DMS114 treated with DMSO at 0.1 percent for 48 hours (cell line): ENCODE measurements around the gene PACS1.
"Not testable (repeated sequence)": the region's sequence is repeated elsewhere in the genome, so short reads cannot be mapped to it uniquely, and the experiment has no call there.

Experiments
- DNase-seq: peaks from one replicate; lab custom pipeline; 2025; ENCODE audit not compliant: unreplicated experiment; lab: John Stamatoyannopoulos, UW

PACS1 gene

DNA sequence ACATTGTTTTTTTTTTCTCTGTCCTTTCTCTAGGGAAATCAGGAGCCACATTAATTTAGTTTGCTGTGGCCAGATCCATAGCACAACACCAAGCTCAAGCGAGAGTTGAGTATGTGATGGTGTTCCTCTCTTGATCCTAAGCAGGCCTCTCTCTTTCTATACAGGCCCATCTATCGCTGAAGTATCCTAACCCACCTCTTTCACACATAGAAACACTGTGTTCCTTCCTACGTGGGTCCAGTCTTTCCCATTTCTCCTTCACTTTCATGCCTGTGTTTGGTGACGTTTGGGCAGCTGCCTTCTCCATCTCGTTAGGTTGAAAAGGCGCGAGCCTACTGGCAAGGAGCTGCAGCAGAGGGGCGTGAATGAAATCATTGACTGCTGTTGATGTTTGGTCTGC, 2.4 kb downstream of the PACS1 start:
- DNase-seq, result no peak

DNA sequence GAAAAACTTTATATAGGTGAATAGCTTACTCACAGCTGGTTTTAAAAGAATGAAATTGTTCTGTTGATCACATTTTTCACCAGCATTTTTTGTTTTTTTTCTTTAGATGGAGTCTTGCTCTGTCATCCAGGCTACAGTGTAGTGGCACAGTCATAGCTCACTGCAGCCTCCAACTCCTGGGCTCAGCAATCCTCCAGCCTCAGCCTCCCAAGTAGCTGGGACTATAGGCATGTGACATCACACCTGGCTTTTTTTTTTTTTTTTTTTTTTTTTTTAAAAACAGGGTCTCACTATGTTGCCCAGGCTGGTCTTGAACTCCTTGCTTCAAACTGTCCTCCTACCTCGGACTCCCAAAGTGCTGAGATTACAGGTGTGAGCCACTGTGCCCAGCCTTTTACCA, 3.6 kb downstream of the PACS1 start:
- DNase-seq, result no peak

DNA sequence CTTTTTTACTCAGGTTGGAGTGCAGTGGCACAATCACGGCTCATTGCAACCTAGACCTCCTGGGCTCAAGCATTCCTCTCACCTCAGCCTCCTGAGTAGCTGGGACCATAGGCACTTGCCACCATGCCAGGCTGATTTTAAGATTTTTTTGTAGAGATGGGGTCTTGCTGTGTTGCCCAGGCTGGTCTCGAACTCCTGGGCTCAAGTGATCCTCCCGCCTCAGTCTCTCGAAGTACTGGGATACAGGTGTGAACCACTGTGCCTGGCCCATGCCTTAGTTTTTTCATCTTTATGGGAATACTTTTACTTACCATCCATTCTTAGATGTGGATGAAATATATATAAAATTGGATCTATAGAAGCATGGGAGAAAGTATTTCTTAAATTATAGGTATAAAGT, 5.2 kb downstream of the PACS1 start:
- DNase-seq, result no peak

DNA sequence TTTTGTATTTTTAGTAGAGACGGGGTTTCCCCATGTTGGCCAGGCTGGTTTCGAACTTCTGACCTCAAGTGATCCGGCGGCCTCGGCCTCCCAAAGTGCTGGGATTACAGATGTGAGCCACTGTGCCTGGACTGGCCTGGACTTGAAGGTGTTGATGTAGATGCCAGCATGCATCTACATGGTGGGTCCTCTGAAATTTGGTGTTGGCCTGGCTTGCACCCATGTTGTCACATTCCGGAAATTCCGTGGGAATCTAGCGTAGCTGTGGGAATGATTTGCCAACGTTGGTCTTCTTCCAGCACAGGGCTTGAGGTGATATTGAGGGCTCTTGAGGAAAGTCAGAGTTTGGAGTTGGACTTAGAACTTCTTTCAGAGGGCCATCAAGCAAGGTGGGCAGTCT, 6.5 kb downstream of the PACS1 start:
- DNase-seq, result no peak

DNA sequence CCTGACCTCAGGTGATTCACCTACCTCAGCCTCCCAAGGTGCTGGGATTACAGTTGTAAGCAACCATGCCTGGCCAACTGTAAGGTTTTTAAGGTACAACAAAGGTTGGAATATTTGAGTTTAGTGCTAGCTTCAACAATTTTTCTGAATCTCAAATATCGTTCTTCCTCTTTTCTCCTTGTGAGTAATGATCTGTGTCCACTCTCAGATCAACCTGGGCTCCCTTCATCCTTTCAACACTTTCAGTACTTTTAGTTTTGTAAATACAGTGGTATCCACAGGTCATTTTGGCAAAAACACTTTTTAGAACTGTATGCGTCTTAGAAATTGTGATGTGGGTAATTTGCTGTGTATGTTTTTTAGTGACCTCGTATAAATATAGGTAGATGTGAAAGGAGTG, 7.9 kb downstream of the PACS1 start:
- DNase-seq, result no peak

DNA sequence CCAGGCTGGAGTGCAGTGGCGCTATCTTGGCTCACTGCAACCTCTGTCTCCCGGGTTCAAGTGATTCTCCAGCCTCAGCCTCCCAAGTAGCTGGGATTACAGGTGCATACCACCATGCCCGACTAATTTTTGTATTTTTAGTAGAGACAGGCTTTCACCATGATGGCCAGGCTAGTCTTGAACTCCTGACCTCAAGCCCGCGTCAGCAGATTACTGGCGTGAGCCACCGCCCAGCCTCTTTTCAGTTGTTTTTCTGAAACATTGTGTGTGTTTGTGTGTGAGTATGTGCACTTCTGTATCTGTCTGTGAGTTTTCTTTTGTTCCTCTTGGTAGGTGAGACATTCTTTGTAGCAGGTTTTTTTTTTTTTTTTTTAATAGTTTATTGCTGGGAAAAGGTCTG, 8.9 kb downstream of the PACS1 start:
- DNase-seq, result not testable (repeated sequence)

DNA sequence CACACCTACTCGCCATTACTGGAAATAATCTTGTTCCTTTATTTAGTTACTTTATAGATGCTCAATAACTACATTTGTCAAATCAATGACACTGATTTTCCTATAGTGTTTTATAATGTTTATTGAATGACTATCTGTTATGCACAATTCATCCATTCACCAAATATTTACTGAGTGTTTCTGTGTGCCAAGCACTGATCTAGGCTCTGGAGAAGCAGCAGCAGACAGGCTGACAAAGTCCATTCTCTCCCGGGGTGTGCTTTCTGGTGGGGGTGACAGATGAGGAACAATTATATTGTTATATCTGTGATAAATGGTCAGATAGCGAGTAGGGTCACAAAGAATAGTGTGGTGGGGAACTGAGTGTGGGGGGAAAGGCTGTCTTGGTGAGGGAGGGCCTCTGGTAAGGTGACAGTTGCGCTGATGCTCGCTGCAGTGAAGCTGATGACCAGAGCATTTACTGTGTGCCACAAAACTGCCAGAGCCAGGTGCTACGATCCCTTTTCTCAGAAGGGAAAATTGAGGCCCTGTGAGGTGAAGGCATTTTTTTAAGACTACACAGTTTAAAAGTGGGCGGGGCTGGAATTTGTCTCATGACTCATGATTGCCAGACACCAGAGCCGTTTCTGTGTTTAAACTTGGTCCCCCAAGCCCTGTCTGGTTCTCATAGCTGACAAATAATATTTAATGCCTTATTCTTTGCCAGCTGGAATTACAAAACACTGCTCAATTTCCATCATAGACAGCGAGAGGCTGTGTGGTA, 10.2 kb downstream of the PACS1 start:
- no peak for DNase-seq

DNA sequence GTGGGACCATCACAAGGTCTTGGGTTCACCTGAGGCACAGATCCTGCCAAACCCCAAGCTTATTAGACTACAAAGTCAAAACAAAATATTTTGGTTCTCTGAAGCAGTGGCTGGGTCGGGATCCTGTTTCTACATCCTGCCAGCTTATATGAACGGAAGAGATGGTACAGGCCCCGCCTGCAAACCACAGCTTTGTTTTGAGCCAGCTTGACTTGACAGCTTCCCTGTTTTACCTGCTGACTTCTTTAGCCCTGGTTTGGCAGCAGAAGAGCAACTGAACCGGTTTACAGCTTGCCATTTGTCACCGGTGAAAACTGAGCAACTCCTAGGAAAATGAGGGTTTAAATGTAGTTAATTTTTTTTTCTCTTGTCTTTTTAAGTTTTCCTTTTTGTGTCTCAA, 11.4 kb downstream of the PACS1 start:
- no peak for DNase-seq

DNA sequence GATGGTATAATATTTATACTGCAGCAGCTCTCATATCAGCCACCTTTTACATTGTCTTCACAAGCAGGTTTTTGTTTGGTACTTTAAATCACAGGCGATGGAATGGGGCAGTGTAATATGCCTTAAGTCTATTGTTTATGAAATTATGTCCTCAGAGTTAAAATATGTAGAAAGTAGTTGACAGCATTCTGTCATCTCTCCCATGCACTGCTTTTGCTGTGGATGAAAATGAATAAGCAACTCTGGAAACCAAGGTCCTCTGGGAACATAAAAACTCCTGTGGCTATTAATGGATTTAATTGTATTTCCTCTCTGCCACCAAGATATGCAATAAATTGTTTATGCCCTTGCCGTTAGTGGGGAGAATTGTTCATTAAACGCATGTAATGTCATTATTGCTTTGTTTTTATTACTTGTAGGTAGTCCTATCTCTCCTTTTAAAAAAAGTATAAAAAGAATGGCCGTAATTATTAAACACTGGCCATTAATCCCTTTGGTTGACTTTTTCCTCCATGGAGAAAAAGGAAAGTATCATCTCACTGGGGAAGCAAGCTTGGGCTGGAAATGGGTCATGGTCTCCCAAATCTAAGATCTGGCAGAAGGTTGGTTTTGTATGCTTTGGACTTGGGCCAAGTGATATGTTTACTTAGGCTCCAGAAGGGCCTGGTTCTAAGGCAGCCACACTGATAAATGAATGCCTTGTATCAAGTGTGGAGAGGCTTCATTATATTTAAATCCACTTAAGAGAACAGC, 13.1 kb downstream of the PACS1 start:
- DNase-seq, result no peak

DNA sequence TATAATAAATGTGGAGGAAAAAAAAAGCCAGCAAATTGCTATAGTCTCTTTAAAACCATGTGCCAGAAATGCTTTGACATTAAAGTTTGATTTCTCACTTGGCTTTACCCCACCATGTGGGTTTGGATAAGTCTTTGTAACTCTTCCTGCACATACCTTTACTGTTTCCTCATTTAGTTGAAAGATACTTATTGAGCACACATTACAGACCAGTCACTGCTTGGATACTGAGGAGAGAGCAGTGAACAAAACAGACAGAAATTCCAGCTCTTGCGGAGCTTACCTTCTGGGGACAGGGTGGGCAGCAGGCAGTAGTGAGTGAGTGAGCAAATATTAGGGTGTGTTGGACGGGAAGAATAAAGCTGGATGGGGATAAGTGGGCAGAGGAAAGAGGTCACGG, 13.7 kb downstream of the PACS1 start:
- DNase-seq, result no peak

DNA sequence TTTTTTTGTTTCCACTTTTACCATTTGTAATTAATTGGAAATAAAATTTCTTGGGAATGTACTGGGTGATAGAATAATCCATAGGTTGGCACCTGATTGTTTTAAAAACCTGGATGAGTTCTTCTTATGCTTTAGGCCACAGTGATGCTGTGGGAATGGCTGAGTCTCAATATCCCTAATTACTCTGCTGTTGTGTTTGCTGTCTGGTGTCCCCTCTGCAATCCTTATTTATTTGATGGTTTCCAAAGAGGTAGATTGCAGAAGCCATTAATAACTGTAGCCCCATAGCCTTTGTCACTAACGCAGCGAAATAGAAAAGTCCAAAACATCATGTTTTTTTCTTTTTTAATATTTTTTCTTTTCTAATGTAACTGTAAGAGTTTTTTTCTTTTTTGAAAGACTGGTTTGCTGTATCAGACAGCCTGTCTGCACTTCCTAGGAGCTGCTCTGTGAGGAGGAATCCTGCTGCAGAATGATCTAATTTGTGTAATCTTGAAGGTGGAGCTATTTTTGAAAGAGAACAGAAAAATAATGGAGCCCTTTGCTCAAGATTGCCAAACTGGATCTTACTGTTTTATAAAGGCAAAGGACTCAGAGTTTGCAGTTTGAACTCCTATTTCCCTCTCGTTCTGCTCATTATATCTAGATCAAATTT, 14.9 kb downstream of the PACS1 start:
- DNase-seq, result no peak

DNA sequence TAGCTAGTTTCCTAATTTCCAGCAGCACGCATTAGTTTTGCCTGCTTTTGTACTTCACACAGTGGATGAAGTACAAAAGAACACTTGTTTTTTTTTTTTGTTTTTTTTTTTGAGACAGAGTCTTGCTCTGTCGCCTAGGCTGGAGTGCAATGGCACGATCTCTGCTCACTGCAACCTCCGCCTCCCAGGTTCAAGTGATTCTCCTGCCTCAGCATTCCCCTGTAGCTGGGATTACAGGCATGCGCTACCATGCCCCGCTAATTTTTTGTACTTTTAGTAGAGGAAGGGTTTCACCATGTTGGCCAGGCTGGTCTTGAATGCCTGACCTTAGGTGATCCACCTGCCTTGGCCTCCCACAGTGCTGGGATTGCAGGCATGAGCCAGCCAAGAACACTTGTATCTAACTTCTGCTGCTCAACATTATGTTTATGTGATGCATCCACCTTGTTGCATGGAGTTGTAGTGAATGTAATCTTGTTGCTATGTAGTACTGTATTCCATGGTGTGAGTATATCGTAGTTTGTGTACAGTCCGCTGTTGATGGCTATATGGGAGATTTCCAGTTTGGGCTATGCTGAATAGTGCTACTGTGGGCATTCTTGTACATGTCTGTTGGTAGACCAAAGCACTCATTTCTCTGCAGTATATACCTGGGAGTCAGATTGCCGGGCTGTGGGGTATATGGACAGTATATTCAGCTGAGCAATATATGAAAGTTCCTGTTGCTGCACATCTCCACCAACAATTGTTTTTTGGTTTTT, 17.3 kb downstream of the PACS1 start:
- no peak for DNase-seq

DNA sequence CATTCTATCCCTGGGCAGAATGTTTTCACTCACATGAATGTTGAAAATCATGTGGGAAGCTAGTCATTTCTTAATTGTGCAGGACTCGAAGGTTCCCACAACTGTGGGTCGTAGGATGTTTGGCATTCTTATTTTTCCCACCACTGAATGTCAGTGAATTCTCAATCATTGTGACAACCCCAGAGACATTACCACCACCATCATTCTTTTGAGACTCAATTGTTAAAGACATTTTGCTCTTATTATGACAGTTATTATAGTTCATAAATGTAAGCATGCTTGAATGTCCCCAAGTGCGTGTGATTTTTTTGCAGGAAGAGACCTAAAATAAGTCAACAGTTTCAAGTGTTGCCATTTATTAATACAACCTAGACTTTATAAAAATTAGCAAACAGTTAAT, 19.0 kb downstream of the PACS1 start:
- DNase-seq, result no peak

DNA sequence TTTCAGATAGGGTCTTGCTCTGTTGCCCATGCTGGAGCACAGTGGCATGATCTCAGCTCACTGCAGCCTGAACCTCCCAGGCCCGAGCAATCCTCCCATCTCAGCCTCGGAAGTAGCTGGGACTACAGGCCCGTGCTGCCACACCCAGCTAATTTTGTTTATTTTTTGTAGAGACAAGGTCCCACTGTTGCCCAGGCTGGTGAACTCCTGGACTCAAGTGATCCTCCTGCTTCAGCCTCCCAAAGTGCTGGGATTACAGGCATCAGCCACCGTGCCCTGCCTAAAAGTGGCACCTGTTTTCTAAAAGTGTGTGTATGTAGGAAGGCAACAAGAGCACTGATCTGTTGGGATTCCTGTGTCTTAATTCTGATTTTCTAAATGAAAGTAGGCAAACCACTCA, 20.2 kb downstream of the PACS1 start:
- no peak for DNase-seq

DNA sequence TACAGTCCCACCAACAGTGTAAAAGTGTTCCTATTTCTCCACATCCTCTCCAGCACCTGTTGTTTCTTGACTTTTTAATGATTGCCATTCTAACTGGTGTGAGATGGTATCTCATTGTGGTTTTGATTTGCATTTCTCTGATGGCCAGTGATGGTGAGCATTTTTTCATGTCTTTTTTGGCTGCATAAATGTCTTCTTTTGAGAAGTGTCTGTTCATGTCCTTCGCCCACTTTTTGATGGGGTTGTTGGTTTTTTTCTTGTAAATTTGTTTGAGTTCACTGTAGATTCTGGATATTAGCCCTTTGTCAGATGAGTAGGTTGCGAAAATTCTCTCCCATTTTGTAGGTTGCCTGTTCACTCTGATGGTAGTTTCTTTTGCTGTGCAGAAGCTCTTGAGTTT, 22.1 kb downstream of the PACS1 start:
- not testable (repeated sequence) for DNase-seq

DNA sequence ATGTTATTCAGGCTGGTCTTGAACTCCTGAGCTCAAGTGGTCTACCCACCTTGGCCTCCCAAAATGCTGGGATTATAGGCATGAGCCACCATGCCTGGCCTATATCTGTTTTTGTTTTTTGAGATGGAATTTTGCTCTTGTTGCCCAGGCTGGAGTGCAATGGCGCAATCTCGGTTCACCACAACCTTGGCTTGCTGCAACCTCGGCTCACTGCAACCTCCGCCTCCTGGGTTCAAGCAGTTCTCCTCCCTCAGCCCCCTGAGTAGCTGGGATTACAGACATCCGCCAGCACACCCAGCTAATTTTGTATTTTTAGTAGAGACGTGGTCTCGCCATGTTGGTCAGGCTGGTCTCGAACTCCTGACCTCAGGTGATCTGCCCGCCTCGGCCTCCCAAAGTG, 29.7 kb downstream of the PACS1 start:
- DNase-seq, result not testable (repeated sequence)

DNA sequence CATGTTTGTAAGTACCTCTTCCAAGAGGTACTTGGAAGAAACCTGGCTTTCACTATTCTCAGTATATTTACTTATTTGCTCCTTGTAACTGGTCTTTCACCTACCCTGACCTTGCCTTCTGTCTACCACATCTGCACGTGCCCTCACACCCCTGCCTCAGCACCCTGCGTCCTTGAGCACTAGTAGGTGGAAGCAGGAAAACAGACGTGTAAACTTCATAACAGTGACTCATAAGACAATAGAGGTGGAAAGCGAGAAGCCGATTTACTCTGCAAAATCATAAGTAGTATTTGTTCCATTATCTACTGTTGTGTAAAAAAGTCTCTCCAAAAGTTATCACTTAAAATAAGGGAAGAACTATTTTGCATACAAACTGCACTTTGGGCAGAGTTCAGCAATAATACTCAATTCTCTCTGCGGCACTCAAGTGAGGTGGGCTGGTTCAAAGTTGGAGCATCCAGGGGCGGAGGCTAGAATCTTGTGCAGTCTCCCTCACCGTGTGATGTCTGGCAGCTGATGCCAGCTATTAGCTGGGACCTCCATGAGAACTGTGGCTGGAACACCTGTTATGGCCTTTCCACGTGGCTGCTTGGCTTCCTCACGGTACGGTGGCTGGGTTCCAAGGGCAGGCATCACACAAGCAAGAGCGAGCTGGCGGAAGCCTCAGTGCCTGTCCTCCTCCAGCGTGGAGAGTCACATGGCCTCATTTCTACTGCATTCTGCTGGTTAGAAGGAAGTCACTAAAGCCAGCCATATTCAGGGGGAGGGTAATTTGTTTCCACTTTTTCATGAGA, 30.4 kb downstream of the PACS1 start:
- no peak for DNase-seq

DNA sequence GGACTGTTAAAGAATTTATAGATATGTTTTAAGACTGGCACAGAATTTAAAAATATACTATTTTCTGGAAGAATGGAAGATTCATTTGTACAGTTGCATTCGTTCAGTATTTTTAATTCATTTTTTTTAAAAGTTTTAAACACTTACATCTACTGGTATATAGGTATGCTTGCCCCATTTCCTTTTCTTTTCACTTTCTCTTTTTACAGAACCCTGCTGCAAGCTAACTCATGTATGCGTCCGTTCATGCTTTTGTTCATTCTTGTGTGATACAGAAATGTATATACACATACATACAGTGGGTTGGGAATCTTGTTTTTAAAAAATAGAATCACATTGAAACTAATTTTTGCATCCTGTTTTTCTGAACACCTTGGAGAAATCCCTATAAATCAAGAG, 31.0 kb downstream of the PACS1 start:
- no peak for DNase-seq

DNA sequence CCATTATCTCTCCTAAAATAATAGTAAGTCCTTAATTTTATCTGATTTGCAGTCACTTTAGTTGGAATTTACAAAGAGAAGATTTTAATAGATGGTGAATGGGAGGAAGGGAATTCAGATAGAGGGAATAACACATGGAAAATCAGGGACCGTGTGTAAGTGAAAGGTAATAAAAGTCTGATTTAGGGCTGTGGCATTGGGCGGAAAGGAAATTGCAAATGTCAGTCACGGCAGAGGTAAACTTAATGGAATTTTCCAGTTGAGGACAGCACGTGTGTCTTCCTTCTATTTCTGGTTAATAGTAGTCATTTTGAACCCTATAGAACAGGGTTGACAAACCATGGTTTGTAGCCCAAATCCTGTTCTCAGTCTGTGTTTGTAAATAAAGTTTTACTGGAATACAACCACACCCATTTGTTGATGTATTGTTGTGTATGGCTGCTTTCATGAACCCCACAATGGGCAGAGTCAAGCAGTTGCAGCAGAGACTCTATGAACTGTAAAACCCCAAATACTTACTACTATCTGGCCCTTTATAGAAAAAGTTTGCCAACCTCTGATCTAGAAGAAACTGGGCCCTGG, 34.1 kb downstream of the PACS1 start:
- no peak for DNase-seq
